ENCODE results near the gene GTF3C5.
"Not testable (repeated sequence)": the region's sequence is repeated elsewhere in the genome, so short reads cannot be mapped to it uniquely, and the experiment has no call there.

The GTF3C5 gene

DNA sequence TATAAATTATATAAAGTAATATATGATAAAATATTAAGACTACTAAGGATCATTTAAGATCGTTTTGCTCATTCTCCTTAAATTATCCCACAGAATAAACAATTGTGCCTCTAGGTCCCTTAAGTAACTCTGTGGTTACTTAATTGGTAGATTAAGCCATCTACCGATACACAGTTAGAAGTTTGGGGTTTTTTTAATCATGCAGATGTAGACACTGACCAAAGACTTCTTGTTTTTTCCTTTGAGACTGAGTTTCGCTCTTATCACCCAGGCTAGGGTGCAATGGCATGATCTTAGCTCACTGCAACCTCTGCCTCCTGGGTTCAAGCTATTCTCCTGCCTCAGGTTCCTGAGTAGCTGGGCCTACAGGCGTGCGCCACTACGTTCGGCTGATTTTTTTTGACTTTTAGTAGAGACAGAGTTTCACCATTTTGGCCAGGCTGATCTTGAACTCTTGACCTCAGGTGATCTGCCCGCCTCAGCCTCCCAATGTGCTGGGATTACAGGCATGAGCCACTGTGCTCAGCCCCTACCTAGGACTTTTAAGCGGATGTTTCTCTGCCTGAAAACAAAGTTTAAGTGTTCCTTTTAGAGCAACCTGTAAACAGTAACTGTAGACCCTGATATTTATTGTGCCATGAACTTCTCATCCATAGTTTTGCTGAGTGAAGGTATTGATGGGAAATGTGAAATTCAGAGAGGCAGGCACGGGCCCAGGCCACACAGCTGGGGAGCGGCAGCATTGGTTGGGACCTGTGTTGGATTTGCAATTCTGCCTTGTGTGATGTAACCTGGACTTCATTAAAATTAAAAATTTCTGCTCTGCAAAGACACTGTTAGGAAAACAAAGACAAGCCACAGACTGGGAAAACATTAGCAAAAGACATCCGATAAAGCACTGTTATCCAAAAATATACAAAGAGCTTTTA lies 42.6 kb downstream of the GTF3C5 start:
- DNase-seq, result no peak

DNA sequence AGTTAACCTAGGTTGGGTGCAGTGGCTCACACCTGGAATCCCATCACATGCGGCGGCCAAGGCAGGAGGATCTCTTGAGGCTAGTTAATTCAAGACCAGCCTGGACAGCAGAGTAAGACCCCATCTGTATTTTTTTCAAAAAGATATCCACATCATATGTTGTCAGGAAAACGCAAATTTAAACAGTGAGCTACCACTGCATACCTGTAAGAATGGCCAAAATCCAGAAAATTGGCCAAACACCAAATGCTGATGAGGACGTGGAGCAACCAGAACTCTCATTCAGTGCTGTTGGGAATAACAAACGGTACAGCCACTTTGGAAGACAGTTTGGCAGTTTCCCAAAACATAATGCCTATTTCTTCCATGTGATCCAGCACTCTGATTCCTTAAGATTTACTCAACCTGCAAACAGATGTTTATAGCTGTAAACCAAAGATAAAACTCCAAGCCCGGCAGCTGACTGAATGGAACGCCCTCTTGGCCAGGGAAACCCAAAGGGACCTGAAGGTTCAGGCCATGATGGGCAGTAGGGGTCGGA lies 43.4 kb downstream of the GTF3C5 start:
- DNase-seq, result no peak

DNA sequence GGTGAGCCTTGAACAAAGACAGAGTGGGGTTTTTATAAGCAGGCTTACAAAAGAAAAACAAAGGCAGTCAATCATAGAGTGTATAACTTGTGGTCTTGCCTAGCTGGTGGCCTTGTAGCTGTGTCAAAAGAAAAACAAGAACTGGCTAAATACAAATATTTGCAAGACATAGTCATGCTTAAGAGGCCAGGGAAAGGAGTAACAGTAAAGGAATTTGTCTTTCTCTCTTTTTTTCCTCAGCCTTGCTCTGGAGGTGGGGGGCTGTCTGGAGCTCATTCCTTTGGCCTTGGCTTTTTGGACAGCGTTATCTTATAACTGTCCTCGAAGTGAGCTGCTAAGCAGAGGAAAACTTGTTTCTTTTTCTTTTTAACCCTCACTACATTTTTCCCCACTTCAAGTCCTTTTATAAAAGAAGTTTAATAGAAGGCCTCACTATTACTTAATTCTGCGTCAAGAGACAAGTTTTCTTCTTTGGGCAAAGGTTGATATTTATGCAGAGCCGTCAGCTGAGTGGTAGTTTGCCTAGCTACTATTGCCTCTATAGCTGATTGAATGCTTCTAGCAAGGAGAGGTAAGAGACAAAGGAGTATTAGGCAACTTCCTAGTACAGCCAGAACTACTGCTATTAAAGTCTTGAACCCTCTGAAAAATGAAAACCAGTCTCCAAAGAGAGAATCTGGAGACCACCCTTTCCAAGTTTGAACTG lies 45.3 kb downstream of the GTF3C5 start:
- DNase-seq, result no peak

DNA sequence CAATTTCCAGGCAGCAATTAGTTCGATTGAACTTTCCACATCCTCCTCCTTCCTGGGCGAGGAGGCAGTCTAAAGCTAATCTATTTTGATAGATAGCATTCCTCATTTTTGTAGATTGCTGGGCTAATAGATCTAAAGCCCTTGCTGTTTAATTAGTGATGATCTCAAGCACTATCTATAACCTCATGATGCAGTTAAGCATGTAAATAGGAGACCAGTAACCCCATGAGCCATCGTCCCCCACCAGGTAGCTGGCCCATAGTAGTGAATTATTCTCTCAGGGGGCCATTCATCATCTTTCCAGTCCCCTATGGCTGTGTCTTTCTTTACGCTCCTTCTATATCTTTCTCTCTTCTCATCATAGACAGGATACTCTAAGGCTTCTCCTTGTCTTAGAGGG lies 45.9 kb downstream of the GTF3C5 start:
- DNase-seq, result no peak

DNA sequence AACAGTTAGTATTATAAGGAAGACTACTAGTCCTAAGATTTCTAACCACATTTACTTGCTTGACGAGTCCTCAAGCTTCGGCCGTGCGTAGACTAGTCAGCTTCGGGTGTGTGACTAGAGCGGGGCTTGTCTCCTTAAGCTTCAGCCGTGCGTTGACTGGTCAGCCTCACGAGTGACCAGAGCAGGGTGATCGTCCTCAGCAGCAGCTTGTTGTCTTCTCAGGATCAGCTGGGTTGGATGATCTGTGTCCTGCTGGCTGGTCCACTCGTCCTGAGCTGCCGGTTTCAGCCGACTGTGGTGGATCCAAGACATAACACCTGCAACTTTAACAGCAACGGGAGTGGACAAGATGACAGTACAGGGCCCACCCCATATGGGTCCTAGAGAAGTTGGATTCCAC lies 47.7 kb downstream of the GTF3C5 start:
- no peak for DNase-seq

DNA sequence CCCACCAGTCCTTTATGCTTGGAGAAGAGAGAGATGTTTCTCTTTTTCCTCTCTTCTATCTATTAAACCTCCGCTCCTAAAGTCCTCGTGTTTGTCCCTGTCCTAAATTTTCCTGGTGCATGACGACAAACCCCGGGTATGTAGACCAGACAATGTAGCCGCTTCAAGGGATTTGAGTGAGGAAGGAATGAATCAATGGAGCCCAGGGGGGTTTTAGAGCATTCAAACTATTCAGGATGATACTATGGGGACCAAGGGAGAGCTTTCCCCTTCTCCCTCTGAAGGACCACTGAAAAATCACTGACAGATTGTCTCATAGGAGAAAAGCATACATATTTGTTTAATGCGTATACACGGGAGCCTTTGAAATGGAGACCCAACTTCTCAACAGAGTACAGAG lies 49.4 kb downstream of the GTF3C5 start:
- no peak for DNase-seq

DNA sequence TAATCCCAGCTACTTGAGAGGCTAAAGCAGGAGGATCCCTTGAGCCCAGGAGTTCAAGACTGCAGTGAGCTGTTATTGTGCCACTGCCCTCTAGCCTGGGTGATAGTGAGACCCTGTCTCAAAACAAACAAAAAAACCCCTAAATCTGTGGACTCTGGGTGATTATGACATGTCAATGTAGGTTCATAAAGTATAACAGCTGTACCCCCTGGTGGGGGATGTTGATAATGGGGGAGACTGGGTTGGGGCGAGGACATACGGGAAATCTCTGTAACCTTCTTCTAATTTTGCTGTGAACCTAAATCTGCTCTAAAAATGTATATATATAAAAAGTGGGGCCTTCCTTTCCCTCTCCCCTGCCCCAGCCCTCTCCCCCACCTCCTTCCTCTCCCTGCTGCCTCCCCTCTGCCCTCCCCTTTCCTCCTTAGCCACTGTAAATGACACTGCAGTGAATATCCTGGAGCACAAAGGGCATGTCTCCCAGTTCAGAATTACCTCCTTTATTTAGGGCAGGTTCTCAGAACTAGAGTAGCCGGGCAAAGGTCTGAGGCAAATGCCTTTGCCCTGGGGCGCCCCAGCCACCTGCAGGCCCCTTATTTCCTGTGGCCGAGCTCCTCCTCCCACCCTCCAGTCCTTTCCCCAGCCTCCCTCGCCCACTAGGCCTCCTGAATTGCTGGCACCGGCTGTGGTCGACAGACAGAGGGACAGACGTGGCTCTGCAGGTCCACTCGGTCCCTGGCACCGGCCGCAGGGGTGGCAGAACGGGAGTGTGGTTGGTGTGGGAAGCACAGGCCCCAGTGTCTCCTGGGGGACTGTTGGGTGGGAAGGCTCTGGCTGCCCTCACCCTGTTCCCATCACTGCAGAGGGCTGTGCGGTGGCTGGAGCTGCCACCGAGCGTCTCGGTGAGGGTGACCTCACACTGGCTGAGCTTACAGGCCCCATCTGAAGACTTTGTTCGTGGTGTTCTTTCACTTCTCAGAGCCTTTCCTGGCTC lies 50.3 kb downstream of the GTF3C5 start:
- DNase-seq, result not testable (repeated sequence)

DNA sequence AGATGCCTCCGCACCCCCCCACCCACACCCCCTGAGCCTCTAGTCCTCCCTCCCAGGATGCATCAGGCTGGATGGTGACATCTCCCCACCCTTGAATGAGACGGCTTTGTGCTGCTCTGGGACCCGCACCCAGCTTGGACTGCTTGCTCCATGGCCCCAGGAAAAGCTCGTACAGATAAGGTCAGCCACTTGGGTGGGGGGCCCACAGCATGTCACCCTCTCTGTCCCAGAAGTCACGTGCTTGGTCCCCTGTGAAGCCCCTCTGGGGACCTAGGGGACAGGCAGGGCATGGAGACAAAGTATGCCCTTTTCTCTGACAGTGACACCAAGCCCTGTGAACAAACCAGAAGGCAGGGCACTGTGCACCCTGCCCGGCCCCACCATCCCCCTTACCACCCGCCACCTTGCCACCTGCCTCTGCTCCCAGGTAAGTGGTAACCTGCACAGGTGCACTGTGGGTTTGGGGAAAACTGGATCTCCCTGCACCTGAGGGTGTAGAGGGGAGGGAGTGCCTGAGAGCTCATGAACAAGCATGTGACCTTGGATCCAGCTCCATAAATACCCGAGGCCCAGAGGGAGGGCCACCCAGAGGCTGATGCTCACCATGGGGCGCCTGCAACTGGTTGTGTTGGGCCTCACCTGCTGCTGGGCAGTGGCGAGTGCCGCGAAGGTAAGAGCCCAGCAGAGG lies 51.3 kb downstream of the GTF3C5 start:
- not testable (repeated sequence) for DNase-seq

DNA sequence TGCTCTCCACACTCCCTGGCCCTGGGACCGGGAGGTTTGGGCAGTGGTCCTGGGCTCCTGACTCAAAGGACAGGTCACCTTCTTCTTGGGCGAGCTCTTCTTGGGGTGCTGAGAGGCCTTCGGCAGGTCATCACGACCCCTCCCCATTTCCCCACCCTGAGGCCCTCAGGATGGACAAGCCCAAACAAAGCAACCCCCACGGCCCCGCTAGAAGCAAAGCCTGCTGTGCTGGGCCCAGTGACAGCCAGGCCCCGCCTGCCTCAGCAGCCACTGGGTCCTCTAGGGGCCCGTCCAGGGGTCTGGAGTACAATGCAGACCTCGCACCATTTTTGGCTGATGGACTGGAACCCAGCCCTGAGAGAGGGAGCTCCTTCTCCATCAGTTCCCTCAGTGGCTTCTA lies 52.9 kb downstream of the GTF3C5 start:
- not testable (repeated sequence) for DNase-seq

DNA sequence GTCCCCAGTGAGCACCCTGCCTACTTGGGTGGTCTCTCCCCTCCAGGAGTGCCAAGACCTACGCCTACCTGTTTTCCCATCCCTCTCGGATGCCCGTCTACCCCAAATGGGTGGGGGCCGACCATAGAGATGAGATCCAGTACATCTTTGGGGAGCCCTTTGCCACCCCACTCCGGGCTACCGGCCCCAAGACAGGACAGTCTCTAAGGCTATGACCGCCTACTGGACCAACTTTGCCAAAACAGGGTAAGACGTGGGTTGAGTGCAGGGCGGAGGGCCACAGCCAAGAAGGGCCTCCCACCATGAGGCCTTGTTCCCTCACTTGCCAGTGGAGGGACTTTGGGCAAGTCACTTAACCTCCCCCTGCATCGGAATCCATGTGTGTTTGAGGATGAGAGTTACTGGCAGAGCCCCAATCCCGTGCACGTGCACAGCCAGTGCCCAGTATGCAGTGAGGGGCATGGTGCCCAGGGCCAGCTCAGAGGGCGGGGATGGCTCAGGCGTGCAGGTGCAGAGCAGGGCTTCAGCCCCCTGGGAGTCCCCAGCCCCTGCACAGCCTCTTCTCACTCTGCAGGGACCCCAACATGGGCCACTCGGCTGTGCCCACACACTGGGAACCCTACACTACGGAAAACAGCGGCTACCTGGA lies 55.5 kb downstream of the GTF3C5 start:
- DNase-seq, result not testable (repeated sequence)

DNA sequence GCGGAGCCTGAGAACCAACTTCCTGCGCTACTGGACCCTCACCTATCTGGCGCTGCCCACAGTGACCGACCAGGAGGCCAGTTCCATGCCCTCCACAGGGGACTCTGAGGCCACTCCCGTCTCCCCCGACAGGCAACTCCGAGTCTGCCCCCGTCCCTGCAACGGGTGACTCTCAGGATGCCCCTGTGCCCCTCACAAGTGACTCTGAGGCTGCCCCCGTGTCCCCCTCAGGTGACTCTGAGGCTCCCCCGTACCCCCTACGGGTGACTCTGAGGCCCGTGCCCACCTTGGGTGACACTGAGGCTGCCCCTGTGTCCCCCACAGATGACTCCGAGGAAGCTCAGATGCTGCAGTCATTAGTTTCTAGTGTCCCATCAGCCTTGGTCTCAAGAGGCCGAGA lies 56.1 kb downstream of the GTF3C5 start:
- no peak for DNase-seq

DNA sequence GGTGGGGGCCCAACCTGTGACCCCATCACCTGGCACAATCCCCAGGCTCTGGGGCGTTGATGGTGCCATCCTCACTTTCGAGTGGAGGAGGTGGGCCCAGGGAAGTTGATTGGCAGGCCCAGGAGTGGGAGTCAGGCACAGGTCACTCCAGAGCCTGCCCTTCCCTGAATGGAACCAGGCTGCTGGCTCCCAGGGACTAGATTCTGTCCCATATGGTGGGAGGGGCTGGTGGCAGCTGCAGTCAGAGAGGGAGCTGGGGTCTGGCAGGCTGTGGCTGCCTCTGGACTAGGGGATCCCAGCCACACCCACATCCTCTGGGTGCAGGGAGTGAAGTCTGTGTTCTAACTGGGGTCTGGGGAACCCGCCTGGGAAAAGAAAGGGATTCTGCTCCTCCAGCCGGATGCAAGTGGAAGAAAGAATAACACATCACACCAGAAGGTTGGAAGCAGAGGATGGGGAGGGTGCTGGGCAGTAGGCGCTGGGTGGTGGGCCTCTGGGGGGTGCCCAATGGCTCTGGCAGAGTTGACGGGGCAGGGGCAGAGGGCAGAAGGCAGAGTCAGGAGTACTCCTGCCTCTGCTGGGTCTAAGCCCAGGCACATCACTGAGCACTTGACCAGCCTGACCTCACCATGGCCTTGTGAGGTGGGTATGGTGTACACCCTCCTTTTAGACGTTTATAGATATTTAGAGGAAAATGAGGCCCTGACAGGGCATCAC lies 56.8 kb downstream of the GTF3C5 start:
- no peak for DNase-seq

DNA sequence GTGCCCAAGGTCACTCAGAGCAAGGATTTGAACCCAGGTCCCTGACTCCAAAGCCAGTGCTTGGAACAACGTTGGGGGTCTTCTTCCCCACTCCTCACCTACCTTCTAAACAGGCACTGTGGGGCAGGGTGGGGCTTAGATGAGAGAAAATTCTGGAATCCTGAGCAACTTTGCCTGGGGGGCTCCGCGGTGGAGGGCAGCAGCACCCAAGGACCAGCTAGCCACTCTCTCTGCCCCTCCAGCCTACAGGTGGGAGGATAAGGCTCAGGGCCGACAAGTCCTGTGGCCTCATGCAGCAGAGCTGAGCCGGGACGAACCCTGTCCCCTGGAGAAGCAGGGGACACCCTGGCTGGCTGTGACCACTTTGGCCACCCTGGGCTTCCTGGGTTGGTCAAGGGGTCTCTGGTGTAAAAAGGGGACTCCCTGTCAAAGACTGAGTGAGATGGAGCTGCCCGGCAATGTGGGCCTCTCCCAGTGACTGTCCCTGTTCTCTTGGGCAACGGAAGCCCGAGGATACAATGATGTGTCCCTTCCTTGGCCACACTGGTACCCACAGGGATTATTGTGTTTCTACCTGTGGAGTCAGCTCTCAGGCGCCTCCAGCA lies 57.5 kb downstream of the GTF3C5 start:
- no peak for DNase-seq

DNA sequence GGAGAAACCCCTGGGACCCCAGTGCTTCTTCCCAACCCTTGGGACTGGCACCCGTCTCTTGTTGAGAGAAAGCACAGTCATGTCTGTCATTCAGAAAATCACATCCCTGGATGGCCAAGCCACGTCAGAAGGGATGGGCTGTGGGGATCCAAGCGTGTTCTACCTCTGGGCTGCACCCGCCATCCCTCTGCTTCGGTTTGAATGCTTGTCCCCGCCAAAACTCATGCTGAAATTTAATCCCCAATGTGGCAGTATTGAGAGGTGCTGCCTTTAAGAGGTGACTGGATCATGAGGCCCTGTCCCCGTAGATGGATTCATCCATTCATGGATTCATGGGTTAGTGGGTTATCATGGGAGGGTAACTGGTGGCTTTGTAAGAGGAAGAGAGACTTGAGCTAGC lies 58.0 kb downstream of the GTF3C5 start:
- DNase-seq, result no peak

DNA sequence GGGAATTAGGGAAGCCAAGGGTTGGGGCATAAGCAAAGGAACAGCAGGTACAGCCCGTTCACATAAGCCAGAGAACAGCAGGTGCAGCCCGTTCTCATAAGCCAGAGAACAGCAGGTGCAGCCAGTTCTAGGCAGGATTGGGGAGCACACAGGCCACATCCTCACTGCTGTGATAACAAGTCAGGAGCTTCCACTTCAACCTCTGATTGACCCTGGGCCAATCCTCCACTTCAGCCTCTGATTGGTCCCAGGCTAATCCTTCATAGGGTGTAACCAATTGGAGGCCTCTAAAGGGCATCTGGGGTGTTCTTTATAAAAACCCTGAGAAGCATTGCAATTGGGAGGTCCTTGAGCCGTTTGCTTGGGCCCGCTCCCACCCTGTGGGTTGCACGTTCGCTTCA lies 58.5 kb downstream of the GTF3C5 start:
- no peak for DNase-seq

DNA sequence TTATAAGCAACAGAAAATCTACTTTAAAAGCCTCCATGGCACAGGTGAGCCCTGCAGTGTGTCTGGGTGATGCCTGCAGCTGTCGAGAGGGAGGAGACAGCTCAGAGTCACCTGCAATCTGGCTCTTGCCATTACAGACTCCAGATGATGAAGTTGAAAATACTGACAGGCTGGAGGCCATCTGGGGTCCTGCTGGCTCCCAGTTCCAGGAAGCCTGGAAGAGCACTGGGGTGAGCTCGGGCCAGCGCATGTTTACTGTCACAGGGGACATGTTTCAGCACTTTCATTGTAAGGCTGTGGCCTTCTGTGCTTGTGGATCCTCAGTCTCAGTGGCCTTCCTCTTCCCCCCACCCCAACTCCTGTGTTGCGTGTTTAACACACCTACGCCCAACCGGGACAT lies 59.4 kb downstream of the GTF3C5 start:
- no peak for DNase-seq

DNA sequence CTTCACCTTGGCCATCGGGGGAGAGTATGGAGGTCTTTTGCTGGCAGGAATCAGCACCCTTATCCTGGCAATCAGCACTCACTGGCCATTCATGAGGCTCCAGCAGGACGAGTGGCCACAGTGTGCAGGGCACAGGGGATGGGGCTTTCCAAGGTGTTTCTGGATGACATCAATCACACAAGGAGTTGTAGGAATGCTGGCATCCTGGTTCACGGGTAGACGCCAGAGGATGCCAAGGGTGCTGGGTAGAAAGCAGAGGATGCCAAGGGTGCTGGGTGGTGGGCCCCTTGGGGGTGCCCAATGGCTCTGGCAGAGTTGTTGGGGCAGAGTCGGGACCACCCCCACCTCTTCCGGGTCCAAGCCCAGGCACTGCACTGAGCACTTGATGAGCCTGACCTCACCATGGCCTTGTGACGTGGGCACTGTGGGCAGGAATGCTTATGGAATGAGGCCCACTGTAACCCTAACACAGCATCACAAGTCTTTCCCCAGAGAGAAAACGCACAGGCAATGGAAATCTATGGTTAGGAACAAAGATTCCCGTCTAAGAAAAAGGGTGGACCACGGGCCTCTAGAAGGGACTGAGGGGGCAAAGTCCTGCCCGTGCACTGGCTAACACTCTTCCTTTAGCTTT lies 60.1 kb downstream of the GTF3C5 start:
- no peak for DNase-seq

DNA sequence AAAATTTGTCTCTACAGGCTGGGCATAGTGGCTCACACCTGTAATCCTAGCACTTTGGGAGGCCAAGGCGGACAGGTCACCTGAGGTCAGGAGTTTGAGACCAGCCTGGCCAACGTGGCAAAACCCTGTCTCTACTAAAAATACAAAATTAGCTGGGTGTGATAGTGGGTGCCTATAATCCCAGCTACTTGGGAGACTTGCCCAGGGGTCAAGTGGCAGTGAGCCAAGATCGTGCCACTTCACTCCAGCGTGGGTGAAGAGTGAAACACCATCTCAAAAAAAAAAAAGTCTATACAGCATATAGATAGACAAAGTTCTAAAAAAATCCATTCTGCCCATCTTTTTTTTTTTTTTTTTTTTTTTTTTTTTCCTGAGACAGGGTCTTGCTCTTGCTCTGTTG lies 63.6 kb downstream of the GTF3C5 start:
- not testable (repeated sequence) for DNase-seq

DNA sequence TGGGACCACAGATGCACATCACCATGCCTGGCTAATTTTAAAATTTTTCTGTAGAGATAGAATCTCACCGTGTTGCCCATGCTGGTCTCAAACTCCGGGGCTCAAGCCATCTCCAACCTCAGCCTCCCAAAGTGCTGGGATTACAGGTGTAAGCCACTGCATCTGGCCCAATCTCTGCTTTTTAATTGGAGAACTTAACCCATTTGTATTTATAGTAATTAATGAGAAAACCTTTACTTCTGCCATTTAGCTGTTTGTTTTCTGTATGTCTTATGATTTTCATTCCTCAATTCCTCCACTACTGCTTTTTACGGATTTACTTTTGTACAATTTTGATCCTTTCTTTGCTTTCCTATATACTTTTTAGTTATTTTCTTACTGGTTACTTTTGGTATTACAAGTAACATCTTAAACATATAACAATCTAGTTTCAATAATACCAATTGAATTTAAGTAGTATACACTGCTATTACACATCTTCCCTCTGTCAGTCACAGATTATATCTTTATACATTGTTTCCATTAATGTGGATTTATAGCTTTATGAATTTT lies 64.1 kb downstream of the GTF3C5 start:
- DNase-seq, result no peak
